ENCODE measurements around the gene MPST.

DNA sequence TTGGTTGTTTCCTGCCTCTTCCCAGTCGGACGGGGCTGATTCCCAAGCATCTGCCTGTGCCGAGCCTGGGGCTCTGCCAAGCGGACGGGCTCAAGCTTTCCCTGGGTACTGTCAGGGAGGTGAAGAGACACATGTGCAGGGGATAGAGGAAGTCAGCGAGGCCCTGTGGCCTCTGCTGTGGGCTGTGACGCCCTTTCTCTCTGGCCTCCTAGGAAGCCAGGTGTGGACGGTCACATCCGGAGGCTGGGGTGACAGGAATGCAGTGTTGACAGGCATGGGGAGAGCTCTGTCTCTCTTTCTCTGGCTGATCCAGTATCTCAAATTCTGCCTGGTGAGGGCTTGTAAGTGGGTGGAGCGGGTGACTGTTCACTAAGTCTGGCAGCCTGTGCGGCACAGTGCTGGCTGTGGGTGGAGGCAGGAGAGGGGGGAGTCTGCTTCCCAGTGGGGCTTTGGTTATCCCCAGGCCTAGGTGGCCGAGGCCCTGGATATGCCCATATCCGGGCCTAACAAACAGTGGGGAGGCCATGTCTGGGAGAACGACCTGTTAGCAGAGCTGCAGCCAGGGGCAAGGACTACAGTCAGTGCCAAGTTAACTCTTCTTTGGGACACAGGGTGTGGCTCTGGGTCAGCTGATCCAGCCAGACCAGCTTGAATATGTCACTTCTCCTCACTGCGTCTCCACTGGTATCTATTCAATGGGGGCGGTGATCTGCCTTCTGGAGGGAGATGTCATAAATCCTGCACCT lies 33.9 kb downstream of the MPST start:
- no peak for TF ChIP-seq EZH2 (IDR thresholded peaks at IDR 0.05; ENCODE audit: low read length)
- TF ChIP-seq, protein P1, sequence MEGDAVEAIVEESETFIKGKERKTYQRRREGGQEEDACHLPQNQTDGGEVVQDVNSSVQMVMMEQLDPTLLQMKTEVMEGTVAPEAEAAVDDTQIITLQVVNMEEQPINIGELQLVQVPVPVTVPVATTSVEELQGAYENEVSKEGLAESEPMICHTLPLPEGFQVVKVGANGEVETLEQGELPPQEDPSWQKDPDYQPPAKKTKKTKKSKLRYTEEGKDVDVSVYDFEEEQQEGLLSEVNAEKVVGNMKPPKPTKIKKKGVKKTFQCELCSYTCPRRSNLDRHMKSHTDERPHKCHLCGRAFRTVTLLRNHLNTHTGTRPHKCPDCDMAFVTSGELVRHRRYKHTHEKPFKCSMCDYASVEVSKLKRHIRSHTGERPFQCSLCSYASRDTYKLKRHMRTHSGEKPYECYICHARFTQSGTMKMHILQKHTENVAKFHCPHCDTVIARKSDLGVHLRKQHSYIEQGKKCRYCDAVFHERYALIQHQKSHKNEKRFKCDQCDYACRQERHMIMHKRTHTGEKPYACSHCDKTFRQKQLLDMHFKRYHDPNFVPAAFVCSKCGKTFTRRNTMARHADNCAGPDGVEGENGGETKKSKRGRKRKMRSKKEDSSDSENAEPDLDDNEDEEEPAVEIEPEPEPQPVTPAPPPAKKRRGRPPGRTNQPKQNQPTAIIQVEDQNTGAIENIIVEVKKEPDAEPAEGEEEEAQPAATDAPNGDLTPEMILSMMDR (optimal IDR thresholded peaks at IDR 0.05 in 1 of 3, IDR thresholded peaks at IDR 0.05 in 1 of 3, conservative IDR thresholded peaks at IDR 0.05 in 1 of 3; ENCODE audit: extremely low read depth in 1 of 3, insufficient read depth in 2 of 3, low read length in 3 of 3) = no peak

Measured in keratinocyte (primary cell).